Skin of body (tissue), 2 donors: ENCODE data around the gene NUAK2. TPM values are rescaled to one million over a fixed set of nuclear protein-coding genes. Genes with fewer than 3 reads are reported as not detected.

ENCODE experiments used
- DNase-seq: peaks from one replicate; lab custom pipeline; 2025; lab: John Stamatoyannopoulos, UW
- total RNA-seq: library from RNA; depleted of rRNA; stranded (reverse); fragments of >200 nt; gene quantifications from one replicate; pipeline ENCODE4 v1.2.3, GENCODE V29; 2014

Gene NUAK2
- total RNA-seq, 1 donor from 2014 or later = 2.0 TPM

- no peak for DNase-seq
Observed at GRCh38 chr1:205275133-205275532, 46.4 kb downstream of the NUAK2 start.

- DNase-seq = no peak
Observed at GRCh38 chr1:205274041-205274691, 47.4 kb downstream of the NUAK2 start.

GRCh38 chr1:205273551-205273982, 48.0 kb downstream of the NUAK2 start:
- DNase-seq = peak; percentile 61

- no peak for DNase-seq
Observed at GRCh38 chr1:205272536-205272935, 49.0 kb downstream of the NUAK2 start.

GRCh38 chr1:205271745-205272144, 49.8 kb downstream of the NUAK2 start:
- DNase-seq = no peak

GRCh38 chr1:205271277-205271676, 50.3 kb downstream of the NUAK2 start:
- DNase-seq = no peak

GRCh38 chr1:205270764-205271163, 50.8 kb downstream of the NUAK2 start:
- no peak for DNase-seq

GRCh38 chr1:205270271-205270670, 51.3 kb downstream of the NUAK2 start:
- no peak for DNase-seq

- no peak for DNase-seq
Observed at GRCh38 chr1:205269711-205270110, 51.8 kb downstream of the NUAK2 start.

GRCh38 chr1:205268846-205269680, 52.5 kb downstream of the NUAK2 start:
- DNase-seq = no peak

- DNase-seq = no peak
Observed at GRCh38 chr1:205267306-205267902, 54.1 kb downstream of the NUAK2 start.

- no peak for DNase-seq
Observed at GRCh38 chr1:205266611-205267305, 54.8 kb downstream of the NUAK2 start.

- DNase-seq = no peak
Observed at GRCh38 chr1:205263580-205264190, 57.9 kb downstream of the NUAK2 start.

- no peak for DNase-seq
Observed at GRCh38 chr1:205262731-205263171, 58.8 kb downstream of the NUAK2 start.

GRCh38 chr1:205261946-205262691, 59.4 kb downstream of the NUAK2 start:
- DNase-seq = peak; percentile 30

GRCh38 chr1:205260948-205261732, 60.4 kb downstream of the NUAK2 start:
- no peak for DNase-seq

GRCh38 chr1:205259998-205260397, 61.5 kb downstream of the NUAK2 start:
- DNase-seq = no peak

- no peak for DNase-seq
Observed at GRCh38 chr1:205259324-205259832, 62.2 kb downstream of the NUAK2 start.

GRCh38 chr1:205258719-205259118, 62.8 kb downstream of the NUAK2 start:
- DNase-seq = no peak
